ENCODE data around the gene DIP2C.
A peak's percentile ranks its signal among the peaks of the same experiment; 100 is the strongest.
"Not testable (repeated sequence)": the region's sequence is repeated elsewhere in the genome, so short reads cannot be mapped to it uniquely, and the experiment has no call there.

The DIP2C gene

DNA sequence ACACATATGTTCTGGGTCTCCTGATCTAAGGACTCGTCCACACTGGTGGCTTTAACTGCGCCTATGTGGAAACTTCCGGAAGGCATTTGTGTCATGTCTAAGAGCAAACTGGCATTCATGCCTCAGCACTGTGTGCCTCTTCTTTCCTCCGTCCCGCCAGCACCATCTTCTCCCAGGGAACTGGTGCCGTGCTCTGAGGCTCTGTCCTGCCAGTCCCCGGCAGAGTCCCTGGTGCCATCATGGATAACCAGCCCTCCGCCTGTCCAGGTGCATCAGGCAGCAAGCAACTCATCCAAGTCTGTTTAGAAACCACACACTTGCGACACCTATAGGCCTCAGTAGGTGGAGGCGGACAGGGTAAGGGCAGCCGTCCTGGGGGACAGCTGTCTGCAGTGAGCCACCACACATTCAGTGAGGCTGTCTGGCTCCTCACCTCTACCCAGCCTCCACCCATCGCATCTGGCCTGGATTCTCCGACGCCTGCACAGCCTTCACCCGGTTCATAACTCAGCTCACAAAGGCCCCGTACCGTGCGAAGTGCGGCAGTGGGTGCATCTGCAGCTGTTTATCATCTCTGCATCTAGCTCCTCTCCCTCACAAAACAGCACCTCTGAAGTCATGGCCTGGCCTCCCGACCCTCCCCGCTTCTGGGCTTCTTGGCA, 162.7 kb downstream of the DIP2C start:
- DNase-seq: no peak

DNA sequence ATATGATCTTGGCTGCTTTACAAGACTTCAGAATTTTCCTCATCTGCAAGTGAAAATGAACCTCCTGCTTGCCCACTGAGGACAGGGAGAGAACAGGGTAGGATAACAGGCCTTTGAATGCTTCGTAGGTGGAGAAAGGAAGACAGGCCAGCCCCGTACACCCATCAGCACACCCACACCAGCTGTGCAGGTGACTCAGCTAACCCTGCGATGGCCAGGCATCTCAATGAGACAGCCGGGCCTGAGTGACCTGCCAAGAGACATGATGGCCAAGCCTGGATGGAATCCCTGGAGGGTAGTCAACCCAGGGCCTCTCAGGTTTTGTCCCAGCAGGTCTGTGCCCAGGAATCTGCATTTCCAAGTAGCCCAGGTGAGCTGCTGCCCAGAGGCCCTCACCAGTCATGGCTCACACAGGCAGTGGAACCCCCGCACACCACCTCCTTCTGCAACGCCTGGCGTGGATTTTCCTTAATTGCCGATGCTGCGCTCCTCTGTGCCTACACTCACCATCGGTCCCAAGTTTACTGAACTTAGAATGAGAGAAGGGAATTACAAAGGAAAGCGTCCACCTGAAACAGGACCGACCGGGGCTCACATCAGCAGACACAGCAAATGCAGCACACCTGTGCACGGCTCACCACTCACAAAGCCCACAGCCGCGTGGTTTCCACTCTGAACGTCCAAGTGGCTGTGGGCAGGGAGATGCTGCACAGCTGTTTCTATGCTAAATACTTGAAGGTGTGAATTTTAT, 163.7 kb downstream of the DIP2C start:
- no peak for DNase-seq

DNA sequence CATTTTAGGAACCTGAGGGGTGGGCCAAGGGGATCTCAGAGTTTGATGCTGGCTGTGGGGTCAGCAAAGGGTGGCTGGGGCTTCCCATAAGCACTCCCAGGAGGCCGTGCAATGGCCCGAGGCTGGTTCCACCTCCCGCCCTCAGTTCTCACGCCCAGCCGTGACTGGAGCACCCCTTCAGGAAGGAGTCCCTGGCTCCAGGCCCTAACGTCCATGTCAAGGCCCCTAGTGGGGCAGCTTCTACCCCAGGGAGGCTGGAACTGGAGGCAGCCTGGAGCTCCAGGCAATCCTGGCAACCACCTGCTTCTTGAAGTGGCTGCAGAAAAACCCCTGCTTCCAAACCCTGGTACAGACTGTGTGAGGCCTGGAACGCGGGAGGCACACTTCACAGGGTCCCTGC, 165.5 kb downstream of the DIP2C start:
- no peak for DNase-seq

GRCh38 chr10:522350-522749, 167.1 kb downstream of the DIP2C start:
- no peak for DNase-seq

- no peak for DNase-seq
Measured at GRCh38 chr10:521261-522250, 167.9 kb downstream of the DIP2C start.

GRCh38 chr10:520402-520787, 169.1 kb downstream of the DIP2C start:
- no peak for DNase-seq

- no peak for DNase-seq
Measured at GRCh38 chr10:519716-520401, 169.6 kb downstream of the DIP2C start.

- DNase-seq: no peak
Measured at GRCh38 chr10:519055-519715, 170.3 kb downstream of the DIP2C start.

GRCh38 chr10:517872-518475, 171.5 kb downstream of the DIP2C start:
- DNase-seq: no peak

DNA sequence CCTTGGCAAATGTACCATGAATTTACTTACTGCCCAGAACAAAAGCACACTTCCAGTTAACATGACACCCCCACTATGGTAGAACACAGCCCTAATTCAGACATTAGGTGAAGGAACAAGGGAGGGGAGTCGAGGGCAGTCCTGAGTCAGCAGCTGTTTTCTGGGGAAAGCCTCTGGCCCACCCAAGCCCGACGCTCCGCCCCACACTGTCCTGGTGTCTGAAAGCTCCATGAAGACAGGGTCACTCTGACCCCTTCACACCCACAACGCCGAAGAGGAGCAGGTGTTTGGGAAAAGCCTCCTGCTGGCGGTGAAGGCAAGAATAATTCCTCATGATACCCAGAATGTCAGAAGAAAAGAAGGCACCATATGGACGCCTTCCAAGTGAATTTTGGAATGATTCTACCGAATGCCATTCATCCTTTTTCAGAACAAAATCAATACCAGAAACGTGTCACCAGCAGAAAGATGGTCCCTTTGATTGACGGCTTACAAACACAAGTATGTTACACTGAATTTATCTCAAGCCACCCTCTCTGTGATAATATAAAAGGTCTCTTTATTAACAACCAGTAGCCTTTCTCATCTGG, 172.1 kb downstream of the DIP2C start:
- DNase-seq: no peak

- no peak for DNase-seq
Measured at GRCh38 chr10:516764-517163, 172.7 kb downstream of the DIP2C start.

DNA sequence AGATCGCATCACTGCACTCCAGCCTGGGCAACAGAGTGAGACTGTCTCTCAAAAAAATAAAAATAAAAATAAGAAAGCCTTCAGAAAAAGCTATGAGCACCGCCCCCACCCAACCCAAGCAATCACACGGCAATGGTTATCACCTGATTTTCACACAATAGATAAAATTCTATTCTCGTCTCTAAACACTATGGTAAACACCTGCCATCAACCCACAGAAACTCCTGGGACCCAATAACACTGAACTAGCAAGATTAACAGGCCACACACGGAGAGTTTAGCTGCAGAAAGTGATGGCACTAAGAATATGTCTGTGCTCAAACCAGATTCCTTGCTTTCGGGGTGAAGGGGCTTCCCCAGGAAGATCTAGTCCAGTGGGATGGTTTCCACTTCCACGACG, 173.8 kb downstream of the DIP2C start:
- no peak for DNase-seq

- DNase-seq: no peak
Measured at GRCh38 chr10:514137-514671, 175.3 kb downstream of the DIP2C start.

GRCh38 chr10:513393-513792, 176.1 kb downstream of the DIP2C start:
- no peak for DNase-seq

GRCh38 chr10:512661-513060, 176.8 kb downstream of the DIP2C start:
- not testable (repeated sequence) for DNase-seq

- DNase-seq: no peak
Measured at GRCh38 chr10:511849-512191, 177.6 kb downstream of the DIP2C start.

- peak; percentile 66 to 73 for DNase-seq
Measured at GRCh38 chr10:511101-511848, 178.2 kb downstream of the DIP2C start.

- DNase-seq: no peak
Measured at GRCh38 chr10:510415-510881, 179.0 kb downstream of the DIP2C start.

- DNase-seq: no peak
Measured at GRCh38 chr10:509361-510102, 179.9 kb downstream of the DIP2C start.

GRCh38 chr10:508726-509125, 180.7 kb downstream of the DIP2C start:
- DNase-seq: no peak

All from CD4-positive, alpha-beta T cell treated with Interleukin-1 beta for 1 hour (primary cell).